ENCODE measurements around the gene TAS1R2.
"Not testable (repeated sequence)": the region's sequence is repeated elsewhere in the genome, so short reads cannot be mapped to it uniquely, and the experiment has no call there.

The TAS1R2 gene

DNA sequence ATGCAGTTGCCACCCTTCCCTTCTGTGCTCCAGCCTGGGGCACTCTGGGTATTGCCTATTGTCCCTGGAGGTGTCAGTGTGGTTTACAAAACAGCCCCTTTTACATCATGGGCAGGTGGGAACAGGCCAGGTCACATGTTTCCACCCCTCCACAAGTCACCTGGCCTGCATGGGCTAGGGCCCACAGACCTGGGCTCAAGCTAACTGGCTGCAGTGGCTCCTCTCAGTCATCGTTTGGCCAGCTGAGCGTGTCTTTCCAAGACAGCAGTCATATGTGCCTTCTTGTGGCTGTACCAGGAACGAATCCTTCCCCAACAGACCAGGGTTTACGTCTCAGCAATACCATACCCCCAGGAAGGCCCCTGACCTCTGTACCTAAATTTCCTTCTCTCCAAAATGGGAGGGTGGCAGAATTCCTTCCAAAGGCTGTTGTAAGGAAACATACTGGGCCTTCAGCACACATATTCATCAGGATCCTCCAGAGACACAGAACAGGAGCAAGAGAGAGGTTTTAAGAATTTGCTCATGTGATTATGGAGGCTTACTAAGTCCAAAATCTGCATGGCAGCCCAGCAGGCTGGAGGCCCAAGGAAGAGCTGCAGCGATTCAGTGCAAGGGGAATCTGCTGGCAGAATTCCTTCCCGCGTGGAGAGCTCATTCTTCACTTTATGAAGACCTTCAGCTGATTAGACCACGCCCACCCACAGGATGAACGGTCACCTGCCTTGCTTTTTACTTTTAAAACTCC, 10.6 kb upstream of the TAS1R2 start:
- no peak for DNase-seq (ENCODE audit: low read depth in 4 of 4, low spot score in 1 of 4)

DNA sequence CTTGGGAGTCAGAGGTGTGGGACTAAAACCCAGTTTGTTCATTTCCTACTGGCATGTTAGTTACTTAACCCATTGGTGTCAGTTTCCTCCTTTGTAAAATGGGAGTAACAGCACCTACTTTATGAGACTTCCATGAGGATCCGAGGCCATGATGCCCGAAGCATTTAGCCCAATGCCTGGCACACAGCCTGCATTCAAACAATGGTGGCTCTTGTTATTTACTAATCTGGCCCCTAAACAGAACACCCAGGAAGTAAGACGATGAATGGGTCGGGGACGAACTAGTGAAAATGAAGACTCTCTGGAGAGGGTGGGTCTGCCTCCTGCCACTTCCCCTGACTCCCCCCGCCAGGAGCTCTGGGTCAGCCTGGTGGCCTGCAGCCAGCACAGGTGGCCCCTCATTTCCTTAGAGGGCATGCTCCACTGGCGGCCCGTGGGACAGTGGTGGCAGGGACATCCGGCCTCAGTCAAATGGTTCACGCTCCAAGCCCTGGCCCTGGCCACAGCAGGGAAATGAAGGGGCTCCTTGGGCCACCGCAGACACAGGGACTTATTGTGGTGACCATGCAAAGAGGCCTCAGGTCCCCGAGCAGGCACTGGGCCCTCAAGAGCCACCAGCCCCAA, 9.5 kb upstream of the TAS1R2 start:
- no peak for DNase-seq (ENCODE audit: low read depth in 4 of 4, low spot score in 1 of 4)

DNA sequence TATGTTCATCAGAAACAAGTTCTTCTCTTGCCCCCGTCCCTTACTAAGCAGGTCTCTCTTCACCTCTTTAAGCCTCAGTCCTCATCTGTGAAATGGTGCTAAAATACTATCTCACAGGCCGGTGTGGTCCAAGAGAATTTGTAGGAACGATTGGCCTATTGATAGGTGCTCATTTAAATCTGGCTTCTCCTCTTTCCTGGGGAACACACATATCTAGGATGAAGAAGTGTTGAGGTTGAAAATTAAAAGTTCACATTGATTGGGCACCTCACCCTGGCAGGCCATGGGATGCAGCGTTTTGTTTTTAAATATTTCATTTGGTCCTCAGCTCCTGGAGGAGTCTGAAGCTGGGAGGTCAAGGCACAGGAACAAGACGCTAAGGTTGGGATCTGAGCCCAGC, 8.9 kb upstream of the TAS1R2 start:
- DNase-seq (ENCODE audit: low read depth in 4 of 4, low spot score in 1 of 4) = no peak

DNA sequence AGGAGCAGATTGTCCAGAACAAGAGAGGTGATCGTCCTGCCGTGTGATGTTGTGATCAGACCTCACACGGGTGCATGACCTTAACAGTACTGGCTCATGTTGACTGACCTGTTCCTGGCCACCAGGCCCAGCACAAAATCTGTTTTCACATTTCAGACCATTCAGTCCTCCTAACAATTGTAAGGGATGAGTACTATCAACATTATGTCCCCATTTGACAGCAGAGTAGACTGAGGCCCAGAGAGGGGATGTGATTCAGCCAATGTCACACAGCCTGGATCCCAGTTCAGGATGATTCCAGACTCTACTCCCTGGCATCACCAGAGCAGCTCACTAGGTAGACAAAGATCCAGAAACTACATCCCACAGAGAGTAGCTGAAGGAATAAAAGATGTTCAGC, 7.4 kb upstream of the TAS1R2 start:
- DNase-seq (ENCODE audit: low read depth in 4 of 4, low spot score in 1 of 4) = no peak

DNA sequence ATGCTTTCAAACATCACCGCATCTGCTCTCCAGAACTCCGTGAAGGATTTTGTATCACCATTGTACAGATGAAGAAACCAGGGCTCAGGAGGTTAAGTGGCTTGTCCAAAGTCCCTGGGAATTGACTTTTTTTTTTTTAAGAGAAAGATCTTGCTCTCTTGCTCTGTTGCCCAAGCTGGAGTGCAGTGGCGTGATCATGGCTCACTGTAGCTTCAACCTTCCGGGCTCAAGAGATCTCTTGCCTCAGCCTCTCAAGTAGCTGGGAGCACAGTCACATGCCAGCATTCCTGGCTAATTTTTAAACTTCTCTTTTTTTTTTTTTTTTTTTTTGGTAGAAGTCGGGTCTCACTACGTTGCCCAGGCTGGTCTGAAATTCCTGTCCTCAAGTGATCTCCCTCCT, 6.9 kb upstream of the TAS1R2 start:
- DNase-seq (ENCODE audit: low read depth in 4 of 4, low spot score in 1 of 4) = no peak

DNA sequence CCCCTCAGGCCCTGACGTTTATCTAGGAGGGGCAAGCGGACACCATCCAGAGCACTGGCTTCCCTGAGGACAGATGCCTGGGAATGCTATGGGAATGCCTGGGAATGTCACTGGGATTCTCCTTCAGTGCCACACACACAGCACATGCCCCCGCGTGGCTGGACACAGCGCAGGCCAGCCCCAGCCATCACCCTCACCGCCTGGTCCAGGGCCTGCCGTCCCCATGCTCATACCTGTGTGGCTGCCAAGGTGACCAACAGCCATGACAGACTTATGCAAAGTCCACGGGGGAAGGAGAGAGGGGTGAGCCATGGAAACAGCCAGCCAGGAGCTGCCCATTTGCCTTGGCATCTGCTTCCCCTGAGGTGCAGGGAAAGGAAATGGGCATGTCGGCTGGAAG, 5.7 kb upstream of the TAS1R2 start:
- DNase-seq (ENCODE audit: low read depth in 4 of 4, low spot score in 1 of 4) = no peak

DNA sequence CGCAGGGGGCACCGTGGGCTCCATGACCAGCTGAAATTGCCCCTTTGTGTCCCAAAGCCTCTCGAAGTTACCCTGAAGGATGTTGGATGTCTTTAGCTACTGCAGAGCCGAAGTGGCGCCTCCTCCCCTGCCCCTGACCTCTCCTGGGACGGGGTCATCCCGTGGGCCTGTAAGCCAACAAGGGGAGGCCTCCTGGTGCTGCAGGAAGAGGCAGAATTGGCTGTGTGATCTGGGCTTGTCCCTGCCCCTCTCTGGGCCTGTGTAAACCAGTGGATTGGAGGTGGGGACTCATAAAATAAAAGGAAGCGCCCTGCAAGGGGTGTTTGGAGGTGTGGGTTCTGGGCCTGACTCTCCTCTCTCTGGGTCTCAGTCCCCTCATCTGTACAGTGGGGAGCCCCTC, 2.1 kb upstream of the TAS1R2 start:
- no peak for DNase-seq (ENCODE audit: low read depth in 4 of 4, low spot score in 1 of 4)

DNA sequence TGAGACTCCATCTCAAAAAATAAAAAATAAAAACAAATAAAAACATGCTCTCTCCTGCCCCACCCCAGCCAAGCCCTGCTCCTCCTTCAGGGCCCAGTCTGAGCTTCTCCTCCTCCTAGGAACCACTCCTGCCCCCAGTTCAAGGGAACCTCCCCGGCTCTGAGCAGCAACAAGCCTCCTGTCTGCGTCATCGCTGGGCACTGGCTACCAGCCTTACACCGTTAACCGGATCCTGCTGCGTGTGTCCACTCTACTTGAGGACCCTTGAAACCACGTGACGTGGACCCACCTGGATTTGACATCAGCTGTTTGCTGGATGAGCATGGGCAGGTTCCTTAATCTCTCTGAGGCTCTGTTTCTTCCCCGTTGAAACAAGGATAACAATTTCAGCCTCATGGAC, 1.6 kb upstream of the TAS1R2 start:
- no peak for DNase-seq (ENCODE audit: low read depth in 4 of 4, low spot score in 1 of 4)

DNA sequence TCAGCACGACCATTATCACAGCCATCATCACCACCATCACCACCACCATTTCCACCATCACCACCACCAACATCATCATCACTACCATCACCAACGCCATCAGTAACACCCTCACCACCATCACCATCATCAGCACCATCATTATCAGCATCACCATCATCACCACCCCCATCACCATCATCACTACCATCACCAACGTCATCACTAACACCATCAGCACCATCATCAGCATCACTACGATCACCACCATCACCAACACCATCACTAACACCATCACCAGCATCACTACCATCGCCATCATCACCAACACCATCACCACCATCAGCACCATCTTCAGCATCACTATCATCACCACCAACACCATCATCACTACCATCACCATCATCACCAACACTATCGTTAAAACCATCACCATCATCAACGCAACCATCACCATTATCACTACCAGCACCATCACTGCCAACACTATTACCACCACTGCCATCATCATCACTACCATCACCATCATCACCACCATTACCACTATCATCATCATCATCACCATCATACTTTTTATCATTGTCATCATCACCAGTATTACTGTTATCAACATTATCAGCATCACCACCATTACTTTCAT, 1.3 kb downstream of the TAS1R2 start:
- DNase-seq (ENCODE audit: low read depth in 4 of 4, low spot score in 1 of 4) = no peak

DNA sequence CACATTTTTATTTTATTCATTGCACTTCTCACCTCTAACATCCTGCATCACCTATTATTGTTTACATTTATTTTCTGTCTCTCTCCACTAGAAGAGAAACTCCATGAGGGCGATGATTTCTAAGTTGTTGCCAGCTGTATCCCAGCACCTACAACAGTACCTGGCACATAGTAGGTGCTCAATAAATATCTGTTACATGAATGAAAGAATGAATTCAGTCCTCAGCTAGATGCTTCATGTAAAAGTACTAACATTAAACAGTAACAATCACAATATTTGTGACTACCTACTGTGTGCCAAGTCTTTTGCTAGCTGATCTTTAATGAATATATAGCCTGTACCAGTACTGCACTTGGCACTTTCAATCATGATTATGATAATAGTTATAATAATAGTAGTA, 3.0 kb downstream of the TAS1R2 start:
- DNase-seq (ENCODE audit: low read depth in 4 of 4, low spot score in 1 of 4) = no peak

DNA sequence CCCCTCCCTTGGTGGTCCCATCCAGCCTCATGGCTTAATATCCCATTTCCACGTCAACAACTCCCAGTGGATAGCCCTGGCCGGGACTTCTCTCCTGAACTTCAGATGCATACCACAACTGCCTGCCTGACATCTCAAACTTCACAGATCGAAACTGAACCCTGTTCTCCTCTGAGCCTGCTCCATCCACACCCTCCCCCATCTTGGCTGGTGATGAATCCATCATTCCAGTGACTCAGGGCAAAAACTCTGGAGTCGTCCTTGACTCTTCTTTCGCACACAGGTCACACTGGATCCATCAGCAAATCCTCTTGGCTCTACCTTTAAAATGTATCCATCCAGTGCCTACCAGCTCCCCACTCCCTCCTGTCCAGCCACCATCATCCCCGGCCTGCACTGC, 3.9 kb downstream of the TAS1R2 start:
- DNase-seq (ENCODE audit: low read depth in 4 of 4, low spot score in 1 of 4) = no peak

DNA sequence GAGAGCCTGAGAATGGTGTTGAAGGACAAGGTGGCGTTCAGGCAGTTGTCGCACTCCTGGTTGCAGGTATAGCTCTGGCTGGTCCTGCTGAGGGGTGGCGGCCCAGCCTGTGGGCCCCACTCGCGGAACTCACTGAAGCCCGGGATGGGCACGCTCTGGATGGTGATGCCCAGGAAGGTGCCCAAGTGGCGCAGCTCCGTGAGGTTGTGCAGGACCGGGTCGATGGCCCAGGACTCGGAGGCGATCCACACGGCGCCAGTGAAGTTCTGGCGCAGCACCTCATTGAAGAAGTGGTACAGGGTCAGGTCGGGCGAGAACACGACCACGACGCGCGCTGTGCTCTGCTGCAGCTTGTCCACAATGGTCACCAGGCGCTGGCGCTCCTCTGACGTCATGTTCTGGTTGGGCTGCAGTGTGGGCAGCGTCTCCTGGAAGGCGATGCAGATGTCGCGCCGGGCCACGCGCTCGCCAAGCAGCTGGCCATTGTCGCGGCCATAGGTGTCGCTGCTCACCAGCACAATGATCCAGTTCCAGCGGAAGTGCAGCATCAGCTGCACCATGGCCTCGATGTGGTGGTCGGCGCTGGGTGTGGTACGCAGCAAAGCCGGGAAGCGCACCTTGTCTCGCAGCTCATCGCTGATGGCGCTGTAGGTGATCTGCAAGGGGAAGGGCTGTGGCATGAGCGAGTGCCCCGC, 5.0 kb downstream of the TAS1R2 start:
- no peak for DNase-seq (ENCODE audit: low read depth in 4 of 4, low spot score in 1 of 4)

DNA sequence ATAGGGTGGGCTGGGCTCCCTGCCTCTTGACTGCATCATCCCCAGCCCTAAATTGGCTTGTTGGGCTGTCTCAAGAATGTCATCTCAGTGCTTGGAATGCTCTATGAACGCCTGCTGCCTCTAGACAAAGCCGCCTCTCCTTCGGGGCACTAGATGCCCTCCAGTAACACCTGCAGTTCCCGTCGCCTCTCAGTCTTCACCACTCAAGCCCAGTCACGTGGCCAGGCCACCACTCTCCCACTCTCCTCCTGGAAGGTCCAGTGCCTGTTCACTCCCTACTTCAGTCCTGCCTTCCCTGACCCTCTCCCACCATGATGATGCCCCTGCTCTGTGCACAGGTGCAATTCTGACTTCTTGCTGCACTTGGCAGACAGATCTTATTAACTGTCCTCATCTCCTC, 7.0 kb downstream of the TAS1R2 start:
- DNase-seq (ENCODE audit: low read depth in 4 of 4, low spot score in 1 of 4) = no peak

DNA sequence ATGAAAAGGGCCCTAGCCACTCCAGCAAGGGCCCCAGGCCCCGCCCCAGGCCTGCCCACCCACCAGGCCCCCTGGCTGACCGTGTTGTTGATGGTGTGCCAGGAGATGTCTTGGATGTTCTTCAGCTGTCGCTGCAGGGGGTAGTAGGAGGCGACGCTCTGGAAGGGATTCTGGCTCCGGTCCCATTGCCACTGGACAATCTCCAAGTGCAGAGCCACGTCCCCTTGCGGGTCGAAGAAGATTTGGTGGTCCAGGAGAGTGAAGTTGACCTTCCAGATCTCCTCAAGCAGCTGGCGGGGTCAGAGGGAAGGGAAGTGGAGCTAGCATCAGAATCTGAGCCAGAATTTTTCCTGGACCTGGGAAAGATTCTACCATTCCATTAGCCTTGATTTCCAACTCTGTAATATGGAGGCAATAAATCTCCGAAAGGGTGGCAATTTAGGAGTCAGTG, 10.2 kb downstream of the TAS1R2 start:
- no peak for DNase-seq (ENCODE audit: low read depth in 4 of 4, low spot score in 1 of 4)

DNA sequence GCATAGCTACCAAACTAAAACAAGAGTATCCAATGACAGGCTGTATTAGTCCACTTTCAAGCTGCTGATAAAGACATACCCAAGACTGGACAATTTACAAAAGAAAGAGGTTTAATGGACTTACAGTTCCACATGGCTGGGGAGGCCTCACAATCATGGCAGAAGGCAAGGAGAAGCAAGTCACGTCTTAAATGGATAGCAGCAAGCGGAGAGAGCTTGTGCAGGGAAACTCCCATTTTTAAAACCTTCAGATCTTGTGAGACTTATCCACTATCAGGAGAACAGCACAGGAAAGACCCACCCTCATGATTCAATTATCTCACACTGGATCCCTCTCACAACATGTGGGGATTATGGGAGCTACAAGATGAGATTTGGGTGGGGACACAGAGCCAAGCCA, 11.7 kb downstream of the TAS1R2 start:
- not testable (repeated sequence) for DNase-seq (ENCODE audit: low read depth in 4 of 4, low spot score in 1 of 4)

DNA sequence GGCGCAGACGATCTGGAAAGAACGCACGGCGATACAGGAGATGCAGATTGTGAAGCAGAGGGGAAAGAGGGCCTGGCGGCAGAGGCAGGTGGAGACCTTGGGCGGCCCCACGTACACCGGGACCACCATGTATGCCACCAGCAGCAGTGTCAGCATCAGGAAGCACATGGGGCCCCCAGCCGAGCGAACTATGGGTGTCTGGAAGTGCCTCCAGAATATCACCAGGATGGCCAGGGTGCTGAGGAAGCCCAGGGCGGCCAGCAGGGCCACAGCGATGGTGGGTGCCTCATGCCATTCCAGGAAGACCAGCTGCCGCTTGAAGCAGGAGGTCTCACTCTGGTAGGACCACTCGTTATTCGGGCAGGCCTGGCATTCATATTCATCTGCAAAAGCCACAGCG, 19.3 kb downstream of the TAS1R2 start:
- no peak for DNase-seq (ENCODE audit: low read depth in 4 of 4, low spot score in 1 of 4)

DNA sequence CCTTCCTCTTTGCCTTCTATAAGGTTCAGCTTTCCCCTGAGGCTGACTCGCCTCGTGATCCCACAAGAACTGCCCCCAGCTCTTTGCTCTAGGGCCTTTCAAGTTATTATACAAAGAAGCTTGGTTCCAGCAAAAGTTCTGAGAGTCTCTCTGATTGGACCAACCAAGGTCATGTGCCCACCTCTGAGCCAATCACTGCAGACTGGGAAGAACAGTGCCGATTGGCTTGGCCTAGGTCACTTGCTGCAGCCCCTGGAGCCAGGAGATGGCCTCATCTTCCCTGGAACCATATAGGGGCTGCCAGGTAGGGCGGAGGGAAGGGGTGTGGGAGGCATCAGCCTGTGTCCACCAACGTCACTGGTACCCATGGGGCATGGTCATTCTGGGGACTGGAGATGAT, 22.8 kb downstream of the TAS1R2 start:
- no peak for DNase-seq (ENCODE audit: low read depth in 4 of 4, low spot score in 1 of 4)

DNA sequence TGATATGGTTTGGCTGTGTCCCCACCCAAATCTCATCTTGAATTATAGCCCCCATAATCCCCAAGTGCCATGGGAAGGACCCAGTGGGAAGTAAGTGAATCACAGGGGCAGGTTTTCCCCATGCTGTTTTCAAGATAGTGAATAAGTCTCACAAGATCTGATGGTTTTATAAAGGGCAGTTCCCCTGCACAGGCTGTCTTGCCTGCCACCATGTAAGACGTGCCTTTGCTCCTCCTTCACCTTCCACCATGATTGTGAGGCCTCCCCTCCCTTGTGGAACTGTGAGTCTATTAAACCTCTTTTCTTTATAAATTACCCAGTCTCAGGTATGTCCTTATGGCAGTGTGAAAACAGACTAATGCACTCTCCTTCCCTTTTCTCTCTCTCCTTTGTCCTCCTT, 27.1 kb downstream of the TAS1R2 start:
- not testable (repeated sequence) for DNase-seq (ENCODE audit: low read depth in 4 of 4, low spot score in 1 of 4)

DNA sequence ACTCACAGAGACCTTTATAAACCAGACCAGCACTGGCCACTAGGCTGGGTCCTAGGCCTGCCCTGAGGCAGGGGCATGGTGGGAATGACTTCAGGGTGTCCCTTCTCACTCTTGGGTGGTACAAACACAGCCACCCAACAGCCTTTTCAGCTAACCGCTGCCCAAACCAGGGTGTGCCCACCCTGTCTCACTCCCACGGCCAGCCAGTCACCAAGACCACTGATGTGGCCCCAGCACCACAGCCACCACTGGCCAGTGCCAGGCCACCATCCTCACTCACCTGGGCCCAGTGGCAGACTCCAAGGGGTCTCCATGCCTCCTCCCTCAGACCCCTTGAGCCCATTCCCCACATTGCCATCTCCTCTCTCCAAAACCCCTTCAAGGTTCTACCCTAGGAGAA, 27.8 kb downstream of the TAS1R2 start:
- DNase-seq (ENCODE audit: low read depth in 4 of 4, low spot score in 1 of 4) = no peak

DNA sequence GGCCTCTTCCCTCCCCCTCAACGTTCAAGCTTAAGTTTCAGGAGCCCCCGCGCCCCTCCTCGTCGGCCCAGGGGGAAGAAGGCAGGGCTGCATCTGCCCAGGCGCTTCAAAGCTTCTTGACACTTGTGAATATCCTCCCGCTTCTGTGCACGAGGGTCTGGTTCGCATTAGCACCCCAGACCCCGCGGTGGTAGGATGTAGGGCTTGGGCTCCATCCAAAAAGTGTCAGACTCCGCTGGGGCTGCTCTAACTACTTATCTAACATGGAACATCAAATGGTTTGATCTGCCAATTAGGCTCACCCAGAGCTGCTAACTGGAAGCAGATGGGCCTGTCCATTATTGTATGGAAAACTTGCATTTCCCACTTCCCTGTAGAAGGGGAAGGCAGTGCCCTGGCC, 28.9 kb downstream of the TAS1R2 start:
- no peak for DNase-seq (ENCODE audit: low read depth in 4 of 4, low spot score in 1 of 4)

DNA sequence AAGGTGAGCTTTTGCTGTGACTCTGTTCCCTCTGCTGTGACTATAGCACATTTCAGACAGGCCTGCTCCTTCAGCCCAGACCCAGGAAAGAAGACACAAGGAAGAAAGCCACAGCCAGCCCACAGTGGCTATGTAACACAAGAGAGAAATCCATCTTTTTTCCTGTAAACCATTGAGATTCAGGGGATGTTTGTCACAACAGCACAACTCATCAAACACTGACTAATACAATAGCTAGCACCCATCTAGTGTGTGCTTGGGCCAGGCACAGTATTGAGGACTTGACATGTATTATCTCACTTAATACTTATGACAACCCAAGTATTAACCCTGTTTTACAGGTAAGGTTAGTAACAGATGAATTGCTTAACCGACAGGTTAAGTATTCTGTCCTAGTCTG, 29.8 kb downstream of the TAS1R2 start:
- no peak for DNase-seq (ENCODE audit: low read depth in 4 of 4, low spot score in 1 of 4)

DNA sequence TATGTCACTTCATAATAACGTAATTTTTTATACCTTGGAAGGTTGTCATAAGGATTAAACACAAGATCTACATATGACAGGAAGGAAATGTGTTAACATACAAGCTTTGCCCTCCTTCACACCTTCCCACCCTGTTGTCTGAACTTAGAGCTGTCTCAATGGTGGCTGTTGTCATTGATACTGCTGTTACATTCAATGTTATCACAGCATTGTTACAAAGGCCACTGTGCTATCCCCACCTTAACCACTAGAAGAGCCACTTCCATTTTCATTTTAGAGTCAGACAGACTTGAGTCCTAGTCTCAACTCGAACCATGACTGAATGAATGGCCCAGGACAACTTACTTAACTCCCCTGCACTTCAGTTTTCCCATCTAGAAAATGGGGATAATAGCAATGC, 31.2 kb downstream of the TAS1R2 start:
- DNase-seq (ENCODE audit: low read depth in 4 of 4, low spot score in 1 of 4) = no peak
